ENCODE data around the gene COTL1. TPM values are rescaled to one million over a fixed set of nuclear protein-coding genes. Genes with fewer than 3 reads are reported as not detected.

COTL1 gene
- polyA plus RNA-seq, 2 of the 4 experiments (the other 2 are of a cell fraction): 89.7 to 372 TPM

- peak; percentile 83 to 89 for ATAC-seq
- H3K9me3 ChIP-seq: 0 out of 3 replicates have a peak, but pooled peaks cover 3% of the 10 kb centered on the region
- peaks cover 66% of the 10 kb centered on the region for H3K4me1 ChIP-seq
- H3K4me3 ChIP-seq: peak overlapping the region; percentile 20; the same call in 1 of the 3 replicates
- WGBS (ENCODE audit: missing lambda C conversion rate): 11% methylated on average over 21 of the region's 23 CpGs
- POLR2A ChIA-PET: interaction anchor here (0.9 to 1.5 kb wide), 3 partner anchors 9 to 15 kb away, joined by 3 to 5 read pairs (median 4); partner anchors contain the start of gene COTL1
- CTCF ChIA-PET: interaction anchor here (0.9 to 4.0 kb wide), 7 partner anchors 12 to 123 kb away, joined by 3 to 17 read pairs (median 6); no protein-coding TSS in a partner anchor
- peak; percentile 84 to 85 for DNase-seq (ENCODE audit: low read depth in 1 of 2, low spot score in 1 of 2)
- H3K27ac ChIP-seq: peak overlapping the region; percentile 84 to 95
- TF ChIP-seq EP300 (IDR thresholded peaks at IDR 0.05): peak in 1 of 2 experiments; percentile 44; a peak in 2 of 5 replicates
- peak; percentile 85 for TF ChIP-seq FOSL2 (IDR thresholded peaks at IDR 0.05)
- peak; percentile 92 for TF ChIP-seq FOSL2 (CRISPR knock-in tag; IDR thresholded peaks at IDR 0.05)
- TF ChIP-seq, protein P1, sequence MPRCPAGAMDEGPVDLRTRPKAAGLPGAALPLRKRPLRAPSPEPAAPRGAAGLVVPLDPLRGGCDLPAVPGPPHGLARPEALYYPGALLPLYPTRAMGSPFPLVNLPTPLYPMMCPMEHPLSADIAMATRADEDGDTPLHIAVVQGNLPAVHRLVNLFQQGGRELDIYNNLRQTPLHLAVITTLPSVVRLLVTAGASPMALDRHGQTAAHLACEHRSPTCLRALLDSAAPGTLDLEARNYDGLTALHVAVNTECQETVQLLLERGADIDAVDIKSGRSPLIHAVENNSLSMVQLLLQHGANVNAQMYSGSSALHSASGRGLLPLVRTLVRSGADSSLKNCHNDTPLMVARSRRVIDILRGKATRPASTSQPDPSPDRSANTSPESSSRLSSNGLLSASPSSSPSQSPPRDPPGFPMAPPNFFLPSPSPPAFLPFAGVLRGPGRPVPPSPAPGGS (IDR thresholded peaks at IDR 0.05): peak; percentile 48; the same call in 1 of the 3 replicates
- TF ChIP-seq, protein P2, sequence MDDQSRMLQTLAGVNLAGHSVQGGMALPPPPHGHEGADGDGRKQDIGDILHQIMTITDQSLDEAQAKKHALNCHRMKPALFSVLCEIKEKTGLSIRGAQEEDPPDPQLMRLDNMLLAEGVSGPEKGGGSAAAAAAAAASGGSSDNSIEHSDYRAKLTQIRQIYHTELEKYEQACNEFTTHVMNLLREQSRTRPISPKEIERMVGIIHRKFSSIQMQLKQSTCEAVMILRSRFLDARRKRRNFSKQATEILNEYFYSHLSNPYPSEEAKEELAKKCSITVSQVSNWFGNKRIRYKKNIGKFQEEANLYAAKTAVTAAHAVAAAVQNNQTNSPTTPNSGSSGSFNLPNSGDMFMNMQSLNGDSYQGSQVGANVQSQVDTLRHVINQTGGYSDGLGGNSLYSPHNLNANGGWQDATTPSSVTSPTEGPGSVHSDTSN (IDR thresholded peaks at IDR 0.05): peak; percentile 55
- no peak for TF ChIP-seq RCOR1 (IDR thresholded peaks at IDR 0.05; ENCODE audit: low read depth, low read length)
- peak; percentile 60 for TF ChIP-seq JUNB (IDR thresholded peaks at IDR 0.05)
- peak in 1 of 2 experiments; percentile 3; a peak in 1 of 5 replicates for TF ChIP-seq RAD21 (conservative IDR thresholded peaks at IDR 0.05 in 1 of 2, IDR thresholded peaks at IDR 0.05 in 1 of 2)
- TF ChIP-seq, protein P3, sequence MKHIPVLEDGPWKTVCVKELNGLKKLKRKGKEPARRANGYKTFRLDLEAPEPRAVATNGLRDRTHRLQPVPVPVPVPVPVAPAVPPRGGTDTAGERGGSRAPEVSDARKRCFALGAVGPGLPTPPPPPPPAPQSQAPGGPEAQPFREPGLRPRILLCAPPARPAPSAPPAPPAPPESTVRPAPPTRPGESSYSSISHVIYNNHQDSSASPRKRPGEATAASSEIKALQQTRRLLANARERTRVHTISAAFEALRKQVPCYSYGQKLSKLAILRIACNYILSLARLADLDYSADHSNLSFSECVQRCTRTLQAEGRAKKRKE (CRISPR knock-in tag; IDR thresholded peaks at IDR 0.05; ENCODE audit: low read depth): no peak
- peak; percentile 61 to 67; a peak in 3 of 5 replicates for TF ChIP-seq JUN (IDR thresholded peaks at IDR 0.05)
- TF ChIP-seq MAX (IDR thresholded peaks at IDR 0.05): peak; percentile 74
- 0 out of 2 replicates have a peak, but pooled peaks have one; percentile 11 for TF ChIP-seq USF2 (IDR thresholded peaks at IDR 0.05)
- peak in 1 of 2 experiments; percentile 83; a peak in 2 of 4 replicates for TF ChIP-seq CEBPB (IDR thresholded peaks at IDR 0.05)
- TF ChIP-seq MAFK (IDR thresholded peaks at IDR 0.05; ENCODE audit: partially characterized antibody): peak; percentile 24
- TF ChIP-seq MAZ (IDR thresholded peaks at IDR 0.05; ENCODE audit: borderline replicate concordance, low read depth, low read length): no peak
- 0 out of 2 replicates have a peak, but pooled peaks have one; percentile 21 for TF ChIP-seq RFX5 (IDR thresholded peaks at IDR 0.05)
- 0 out of 2 replicates have a peak, but pooled peaks have one; percentile 58 for TF ChIP-seq GATA3 (IDR thresholded peaks at IDR 0.05; ENCODE audit: borderline replicate concordance)
- TF ChIP-seq POLR2A (IDR thresholded peaks at IDR 0.05; ENCODE audit: low read length): no peak
- peak overlapping the region; percentile 92 for H3K4me2 ChIP-seq
- FAIRE-seq: no peak
Observed at GRCh38 chr16:84603140-84603816, 14.6 kb downstream of the COTL1 start.

DNA sequence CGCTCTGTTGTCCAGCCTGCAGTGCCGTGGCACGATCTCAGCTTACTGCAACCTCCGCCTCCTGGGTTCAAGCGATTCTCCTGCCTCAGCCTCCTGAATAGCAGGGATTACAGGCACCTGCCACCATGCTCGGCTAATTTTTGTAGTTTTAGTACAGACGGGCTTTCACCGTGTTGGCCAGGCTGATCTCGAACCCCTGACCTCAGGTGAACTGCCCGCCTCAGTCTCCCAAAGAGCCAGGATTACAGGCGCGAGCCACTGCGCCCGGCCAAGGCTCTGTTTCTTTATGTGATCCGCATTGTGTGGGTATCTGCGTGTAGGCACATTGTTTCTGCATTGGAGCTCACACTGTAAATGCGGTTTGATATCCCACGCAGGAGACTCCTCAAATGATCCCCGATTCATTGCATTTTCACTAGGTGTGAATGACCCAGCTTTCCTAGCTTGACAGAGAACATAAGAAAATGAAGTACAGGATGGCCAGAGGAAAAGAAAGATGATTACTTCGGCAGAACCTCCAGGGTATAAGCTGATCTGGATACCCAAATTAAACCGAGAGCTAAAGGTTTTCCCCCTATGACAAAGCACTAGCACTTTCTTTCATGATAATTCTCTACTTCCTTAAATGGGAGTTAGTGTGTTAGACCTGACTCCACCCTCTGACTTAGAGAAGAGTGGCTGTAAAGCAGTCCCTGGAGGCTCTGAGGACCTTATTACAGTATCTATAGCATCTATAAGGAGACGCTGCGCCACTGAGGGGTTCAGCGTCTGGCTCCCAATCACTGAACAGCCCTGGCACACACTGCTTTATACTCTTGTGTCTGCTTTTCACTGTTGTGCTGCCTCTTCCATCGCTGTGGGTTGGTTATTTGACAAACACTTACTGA, 17.3 kb downstream of the COTL1 start:
- H3K4me2 ChIP-seq: peak overlapping the region; percentile 92
- 84% methylated on average over 25 of the region's 25 CpGs for WGBS (ENCODE audit: missing lambda C conversion rate)
- POLR2A ChIA-PET: interaction anchor here (1.6 kb wide), 1 partner anchor 18 kb away, joined by 10 read pairs; no protein-coding TSS in a partner anchor
- TF ChIP-seq, protein P1 (IDR thresholded peaks at IDR 0.05): no peak
- TF ChIP-seq CHD4 (IDR thresholded peaks at IDR 0.05; ENCODE audit: borderline replicate concordance): no peak
- no peak for TF ChIP-seq EP300 (IDR thresholded peaks at IDR 0.05)
- TF ChIP-seq HDAC2 (IDR thresholded peaks at IDR 0.05): no peak
- no peak for TF ChIP-seq CBX2 (IDR thresholded peaks at IDR 0.05; ENCODE audit: borderline replicate concordance, low read depth)
- TF ChIP-seq HOXA7 (CRISPR knock-in tag; IDR thresholded peaks at IDR 0.05): no peak
- TF ChIP-seq ESRRA (IDR thresholded peaks at IDR 0.05; ENCODE audit: borderline replicate concordance, low read length): no peak
- no peak for TF ChIP-seq ELK1 (IDR thresholded peaks at IDR 0.05; ENCODE audit: low read depth, low read length)
- no peak for TF ChIP-seq HMGXB4 (CRISPR knock-in tag; IDR thresholded peaks at IDR 0.05; ENCODE audit: borderline replicate concordance)
- TF ChIP-seq CEBPB (IDR thresholded peaks at IDR 0.05): no peak

More for the DNA sequence above, 17.3 kb downstream of the COTL1 start:
- FAIRE-seq: no peak
- no peak for ATAC-seq
- CTCF ChIA-PET: interaction anchor here (0.8 to 2.5 kb wide), 6 partner anchors 11 to 154 kb away, joined by 3 to 16 read pairs (median 6); no protein-coding TSS in a partner anchor
- Histone ChIP-seq H3K27ac (peak overlapping the region; percentile 84 to 95), H3K4me3 (no peak overlapping the region), H3K4me1 (peaks cover 73% of the 10 kb centered on the region), H3K9me3 (0 out of 3 replicates have a peak, but pooled peaks cover 2% of the 10 kb centered on the region)
- DNase-seq (ENCODE audit: low read depth in 1 of 2, low spot score in 1 of 2): no peak

All from A549 (cell line).